Upper lobe of right lung (tissue), 1 donor: Measurements from ENCODE around the gene LYRM1. TPM values are rescaled to one million over a fixed set of nuclear protein-coding genes. Genes with fewer than 3 reads are reported as not detected.
"Not testable (repeated sequence)": the region's sequence is repeated elsewhere in the genome, so short reads cannot be mapped to it uniquely, and the experiment has no call there.

Experiments
- ATAC-seq: fragments of 200-7000 bp; cut with Tn5 transposase; one replicate; pipeline ENCODE4 v1.9.1; 2020; ENCODE audit warnings: mild to moderate bottlenecking, moderate library complexity
- DNase-seq: peaks from one replicate; pipeline ENCODE4 v3.0.0-alpha.2; 2020
- H3K27ac ChIP-seq: fragments of 200-600 bp; one replicate; pipeline ENCODE4 v1.8.0; 2022
- H3K27me3 ChIP-seq: fragments of 200-600 bp; one replicate; pipeline ENCODE4 v1.8.0; 2022; ENCODE audit warnings: mild to moderate bottlenecking
- H3K36me3 ChIP-seq: fragments of 200-600 bp; one replicate; pipeline ENCODE4 v1.8.0; 2022
- H3K4me1 ChIP-seq: fragments of 200-600 bp; one replicate; pipeline ENCODE4 v1.8.0; 2022
- H3K4me3 ChIP-seq: fragments of 200-600 bp; one replicate; pipeline ENCODE4 v1.8.0; 2022; ENCODE audit warnings: mild to moderate bottlenecking
- H3K9me3 ChIP-seq: fragments of 200-600 bp; one replicate; pipeline ENCODE4 v1.8.0; 2022
- intact Hi-C: fragments of 100-400 bp; cut with DNase I; formaldehyde crosslinking; loops from one replicate; pipeline ENCODE4 v1.11.0; 2022
- total RNA-seq: library from RNA; stranded (reverse); fragmentation: NEBNext Ultra II Directional; extraction: Animal tissue kit (Norgen Biotek cat#: 25700); gene quantifications from one replicate; pipeline ENCODE4 v1.2.1, GENCODE V29; 2021
- TF ChIP-seq, protein P1 (sequence below): fragments of 200-600 bp; IDR thresholded peaks from one replicate; pipeline ENCODE4 v1.8.0; 2022; ENCODE audit warnings: antibody characterized with exemption
- donor health status: DM: no; HTN: yes; CAD: no; lungs with severe emphysema.

Gene LYRM1
- total RNA-seq, 1 donor from 2014 or later: 28.9 TPM

DNA sequence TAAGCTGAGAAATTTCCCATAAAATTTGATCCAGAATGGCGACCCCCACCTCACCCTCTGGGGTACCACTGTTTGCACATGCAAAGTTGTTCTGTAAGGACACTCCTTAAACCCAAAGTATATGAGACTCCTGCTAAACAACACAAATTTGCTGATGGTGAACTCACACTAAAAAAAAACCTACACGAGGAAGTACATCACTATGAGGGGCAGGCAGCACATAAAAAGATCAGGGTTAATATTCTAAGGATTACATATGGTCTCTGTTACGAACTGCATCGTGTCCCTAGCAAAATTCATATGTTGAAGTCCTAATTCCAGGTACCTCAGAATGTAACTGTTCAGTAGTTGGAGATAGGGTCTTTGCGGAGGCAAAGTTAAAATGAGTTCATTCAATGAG, 60.3 kb downstream of the LYRM1 start:
- H3K27me3 ChIP-seq: no peaks in the 10 kb centered on the region
- DNase-seq: no peak
- intact Hi-C loops: no loop called here
- ATAC-seq: no peak
- H3K4me1 ChIP-seq: no peaks in the 10 kb centered on the region
- no peaks in the 10 kb centered on the region for H3K9me3 ChIP-seq
- TF ChIP-seq, protein P1, sequence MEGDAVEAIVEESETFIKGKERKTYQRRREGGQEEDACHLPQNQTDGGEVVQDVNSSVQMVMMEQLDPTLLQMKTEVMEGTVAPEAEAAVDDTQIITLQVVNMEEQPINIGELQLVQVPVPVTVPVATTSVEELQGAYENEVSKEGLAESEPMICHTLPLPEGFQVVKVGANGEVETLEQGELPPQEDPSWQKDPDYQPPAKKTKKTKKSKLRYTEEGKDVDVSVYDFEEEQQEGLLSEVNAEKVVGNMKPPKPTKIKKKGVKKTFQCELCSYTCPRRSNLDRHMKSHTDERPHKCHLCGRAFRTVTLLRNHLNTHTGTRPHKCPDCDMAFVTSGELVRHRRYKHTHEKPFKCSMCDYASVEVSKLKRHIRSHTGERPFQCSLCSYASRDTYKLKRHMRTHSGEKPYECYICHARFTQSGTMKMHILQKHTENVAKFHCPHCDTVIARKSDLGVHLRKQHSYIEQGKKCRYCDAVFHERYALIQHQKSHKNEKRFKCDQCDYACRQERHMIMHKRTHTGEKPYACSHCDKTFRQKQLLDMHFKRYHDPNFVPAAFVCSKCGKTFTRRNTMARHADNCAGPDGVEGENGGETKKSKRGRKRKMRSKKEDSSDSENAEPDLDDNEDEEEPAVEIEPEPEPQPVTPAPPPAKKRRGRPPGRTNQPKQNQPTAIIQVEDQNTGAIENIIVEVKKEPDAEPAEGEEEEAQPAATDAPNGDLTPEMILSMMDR: no peak
- no peak overlapping the region for H3K4me3 ChIP-seq
- H3K36me3 ChIP-seq: no peaks in the 10 kb centered on the region
- H3K27ac ChIP-seq: no peak overlapping the region

DNA sequence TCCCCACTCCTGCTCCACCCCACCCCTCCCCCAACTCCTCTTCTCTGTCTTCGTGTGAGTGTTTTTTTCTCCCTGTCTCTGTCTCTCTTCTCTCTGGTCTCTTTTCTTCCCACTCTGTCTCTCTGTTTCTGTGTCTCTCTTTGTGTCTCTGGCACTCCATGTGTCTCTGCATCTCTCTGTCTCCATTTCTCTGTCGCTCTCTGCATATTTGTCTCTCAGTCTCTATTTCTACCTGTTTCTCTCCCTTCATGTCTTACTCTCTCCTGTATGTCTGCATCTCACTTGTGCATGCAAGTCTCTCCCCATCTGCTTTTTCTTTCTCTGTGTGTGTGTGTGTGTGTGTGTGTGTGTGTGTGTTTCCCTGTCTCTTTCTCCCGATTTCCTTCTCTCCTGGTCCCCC, 68.2 kb downstream of the LYRM1 start:
- ATAC-seq (no peak), DNase-seq (no peak)
- TF ChIP-seq, protein P1: no peak

DNA sequence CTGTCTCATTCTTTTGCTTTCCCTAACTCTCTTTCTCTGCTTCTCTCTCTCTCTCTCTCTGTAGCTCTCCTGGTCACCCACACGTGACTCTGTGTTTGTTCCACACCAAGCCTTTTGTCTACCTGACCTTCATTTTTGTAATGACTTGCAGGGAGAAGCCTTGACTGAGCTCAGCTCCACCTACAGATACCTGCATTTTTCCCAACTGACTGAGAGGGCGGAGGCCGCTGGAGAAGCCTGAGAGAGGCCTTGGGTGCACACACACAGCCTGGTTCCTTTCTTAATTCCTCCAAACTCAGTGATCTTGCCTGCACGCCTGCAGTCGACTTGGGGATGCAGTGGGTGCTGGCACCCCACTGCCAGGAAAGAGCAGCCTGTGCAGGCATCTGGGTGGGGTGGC, 68.8 kb downstream of the LYRM1 start:
- H3K4me3 ChIP-seq: no peak overlapping the region
- no peaks in the 10 kb centered on the region for H3K36me3 ChIP-seq
- ATAC-seq (no peak), DNase-seq (no peak)
- H3K9me3 ChIP-seq: no peaks in the 10 kb centered on the region
- H3K4me1 ChIP-seq: no peaks in the 10 kb centered on the region
- no peak overlapping the region for H3K27ac ChIP-seq
- TF ChIP-seq, protein P1: no peak
- H3K27me3 ChIP-seq: no peaks in the 10 kb centered on the region
- intact Hi-C loops: no loop called here

More for the DNA sequence above, 68.2 kb downstream of the LYRM1 start:
- Histone ChIP-seq H3K36me3 (no peaks in the 10 kb centered on the region), H3K9me3 (no peaks in the 10 kb centered on the region), H3K4me1 (no peaks in the 10 kb centered on the region), H3K27ac (no peak overlapping the region), H3K4me3 (no peak overlapping the region), H3K27me3 (no peaks in the 10 kb centered on the region)
- intact Hi-C loops: no loop called here

DNA sequence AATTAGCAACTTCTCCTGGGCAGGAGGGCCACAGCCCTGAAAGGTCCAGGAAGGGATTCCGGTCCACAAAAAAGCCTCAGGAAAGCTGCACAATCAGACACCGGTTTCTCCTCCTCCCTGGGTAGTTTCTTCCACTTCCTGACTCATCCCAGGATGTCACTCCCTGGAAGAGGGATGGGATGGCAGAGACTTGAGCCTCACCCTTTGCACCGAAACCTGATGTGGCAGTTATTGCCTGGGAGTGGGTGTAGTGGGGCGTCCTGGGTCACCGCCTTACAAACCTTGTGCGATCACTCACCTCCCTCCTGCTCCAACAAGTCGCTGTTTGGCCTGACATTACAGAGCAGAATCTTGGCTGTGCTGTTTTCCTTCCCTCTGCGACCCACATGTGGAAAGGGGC, 70.8 kb downstream of the LYRM1 start:
- DNase-seq (no peak), ATAC-seq (no peak)
- Histone ChIP-seq H3K4me1 (no peaks in the 10 kb centered on the region), H3K4me3 (no peak overlapping the region), H3K9me3 (no peaks in the 10 kb centered on the region), H3K36me3 (no peaks in the 10 kb centered on the region), H3K27ac (no peak overlapping the region), H3K27me3 (no peaks in the 10 kb centered on the region)
- intact Hi-C loops: no loop called here
- TF ChIP-seq, protein P1: no peak

DNA sequence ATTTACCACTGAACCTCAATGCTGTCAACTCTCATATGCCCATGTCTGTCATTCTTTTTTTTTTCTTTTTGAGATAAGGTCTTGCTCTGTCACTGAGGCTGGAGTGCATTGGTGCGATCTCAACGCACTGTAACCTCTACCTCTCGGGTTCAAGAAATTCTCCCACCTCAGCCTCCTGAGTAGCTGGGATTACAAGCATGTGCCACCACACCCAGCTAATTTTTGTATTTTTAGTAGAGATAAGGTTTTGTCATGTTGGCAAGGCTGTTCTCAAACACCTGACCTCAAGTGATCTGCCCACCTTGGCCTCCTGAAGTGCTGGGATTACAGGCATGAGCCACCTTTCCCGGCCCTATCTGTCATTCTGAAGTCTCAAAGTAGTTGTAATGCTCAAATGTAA, 72.6 kb downstream of the LYRM1 start:
- H3K4me3 ChIP-seq, H3K9me3 ChIP-seq, ATAC-seq, DNase-seq, H3K27me3 ChIP-seq, intact Hi-C loops, H3K4me1 ChIP-seq, H3K36me3 ChIP-seq, H3K27ac ChIP-seq: not testable (repeated sequence)

Other genes starting within 250 kb of the LYRM1 start
- gene ACSM1, start 203.1 kb upstream of the LYRM1 start, total RNA-seq: 0.52 TPM
- gene THUMPD1, start 159.0 kb upstream of the LYRM1 start, total RNA-seq: 40.7 TPM
- gene ACSM3, start 136.8 kb upstream of the LYRM1 start, total RNA-seq: 34.3 TPM
- 16.5 TPM for gene ERI2, start 94.3 kb upstream of the LYRM1 start, total RNA-seq
- 1.4 TPM for gene REXO5, start 94.2 kb upstream of the LYRM1 start, total RNA-seq
- gene DCUN1D3, start 413 bp upstream of the LYRM1 start, total RNA-seq: 28.7 TPM